Measurements from ENCODE around the gene AK4.
"Not testable (repeated sequence)": the region's sequence is repeated elsewhere in the genome, so short reads cannot be mapped to it uniquely, and the experiment has no call there.

Gene AK4

DNA sequence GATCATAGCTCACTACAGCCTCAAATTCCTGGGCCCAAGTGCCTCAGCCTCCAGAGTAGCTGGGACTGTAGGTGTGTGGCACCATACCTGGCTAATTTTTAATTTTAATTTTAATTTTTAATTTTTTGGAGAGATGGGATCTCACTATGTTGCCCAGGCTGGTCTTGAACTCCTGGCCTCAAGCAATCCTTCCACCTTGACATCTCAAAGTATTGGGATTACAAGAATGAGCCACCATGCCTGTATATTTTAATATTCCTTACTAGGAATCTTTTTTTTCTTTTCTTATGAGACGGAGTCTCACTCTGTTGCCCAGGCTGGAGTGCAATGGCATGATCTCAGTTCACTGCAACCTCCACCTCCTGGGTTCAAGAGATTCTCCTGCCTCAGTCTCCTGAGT lies 89.1 kb downstream of the AK4 start:
- not testable (repeated sequence) for DNase-seq (ENCODE audit: low read depth, low spot score); H3K27ac ChIP-seq

DNA sequence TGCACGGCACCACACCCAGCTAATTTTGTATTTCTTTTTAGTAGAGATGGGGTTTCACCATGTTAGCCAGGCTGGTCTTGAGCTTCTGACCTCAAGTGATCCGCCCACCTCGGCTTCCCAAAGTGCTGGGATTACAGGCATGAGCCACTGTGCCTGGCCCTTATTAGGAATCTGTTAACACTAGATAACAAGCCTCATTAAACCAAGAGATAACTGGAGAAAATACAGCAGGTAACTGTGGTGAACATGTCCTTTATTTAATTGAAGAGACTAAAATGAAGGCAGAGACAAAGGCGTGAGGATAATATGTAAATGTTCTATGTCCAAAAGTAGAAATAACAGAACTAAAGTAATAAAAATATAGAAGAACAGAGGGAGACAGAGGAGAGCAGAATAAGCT lies 89.5 kb downstream of the AK4 start:
- no peak for DNase-seq (ENCODE audit: low read depth, low spot score)
- H3K27ac ChIP-seq = no peak overlapping the region

DNA sequence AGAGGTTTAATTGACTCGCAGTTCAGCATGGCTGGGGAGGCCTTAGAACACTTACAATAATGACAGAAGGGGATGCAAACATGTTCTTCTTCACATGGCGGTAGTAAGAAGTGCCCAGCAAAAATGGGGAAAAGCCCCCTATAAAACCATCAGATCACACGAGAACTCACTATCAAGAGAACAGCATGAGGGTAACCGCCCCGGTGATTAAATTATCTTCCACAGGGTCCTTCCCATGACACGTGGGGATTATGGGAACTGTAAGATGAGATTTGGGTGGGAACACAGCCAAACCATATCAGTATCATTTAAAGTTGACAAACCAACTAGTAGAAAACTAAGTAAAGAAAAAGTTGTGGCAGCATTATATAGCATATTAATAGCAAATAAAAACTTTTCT lies 90.0 kb downstream of the AK4 start:
- DNase-seq (ENCODE audit: low read depth, low spot score) = no peak
- no peak overlapping the region for H3K27ac ChIP-seq

DNA sequence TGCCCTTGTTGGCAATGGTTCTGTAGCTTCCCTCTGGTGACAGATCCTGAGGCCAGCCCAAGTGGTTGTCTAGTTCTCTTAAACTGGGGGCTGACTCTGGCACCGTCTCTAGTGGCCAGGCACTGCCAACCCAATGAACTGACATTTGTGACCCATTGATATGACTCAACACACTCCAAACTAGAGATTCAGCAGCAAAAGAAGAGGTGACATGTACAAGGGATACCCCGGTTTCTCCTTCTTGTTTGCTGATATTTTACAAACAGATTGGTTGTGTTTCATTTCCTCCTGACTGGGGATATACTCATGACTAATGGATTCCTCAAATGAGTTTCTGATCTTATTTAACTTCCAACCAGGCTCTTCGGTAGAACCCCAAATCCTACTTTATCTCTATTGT lies 95.5 kb downstream of the AK4 start:
- DNase-seq (ENCODE audit: low read depth, low spot score) = no peak
- no peak overlapping the region for H3K27ac ChIP-seq

DNA sequence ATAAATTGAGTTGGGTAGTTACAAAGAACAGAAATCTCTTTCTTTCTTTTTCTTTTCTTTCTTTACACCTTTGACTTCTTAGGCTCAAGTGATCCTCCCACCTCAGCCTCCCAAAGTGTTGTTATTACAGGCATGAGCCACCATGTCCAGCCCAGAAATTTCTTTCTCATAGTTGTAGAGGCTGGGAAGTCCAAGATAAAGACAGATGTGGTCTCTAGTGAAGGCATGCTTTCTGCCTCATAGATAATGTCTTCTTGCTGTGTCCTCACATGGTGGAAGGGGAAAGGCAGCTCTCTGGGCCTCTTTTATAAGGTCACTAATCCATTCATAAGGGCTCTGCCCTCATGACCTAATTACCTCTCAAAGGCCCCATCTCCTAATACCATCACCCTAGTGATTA lies 97.3 kb downstream of the AK4 start:
- no peak for DNase-seq (ENCODE audit: low read depth, low spot score)
- no peak overlapping the region for H3K27ac ChIP-seq

DNA sequence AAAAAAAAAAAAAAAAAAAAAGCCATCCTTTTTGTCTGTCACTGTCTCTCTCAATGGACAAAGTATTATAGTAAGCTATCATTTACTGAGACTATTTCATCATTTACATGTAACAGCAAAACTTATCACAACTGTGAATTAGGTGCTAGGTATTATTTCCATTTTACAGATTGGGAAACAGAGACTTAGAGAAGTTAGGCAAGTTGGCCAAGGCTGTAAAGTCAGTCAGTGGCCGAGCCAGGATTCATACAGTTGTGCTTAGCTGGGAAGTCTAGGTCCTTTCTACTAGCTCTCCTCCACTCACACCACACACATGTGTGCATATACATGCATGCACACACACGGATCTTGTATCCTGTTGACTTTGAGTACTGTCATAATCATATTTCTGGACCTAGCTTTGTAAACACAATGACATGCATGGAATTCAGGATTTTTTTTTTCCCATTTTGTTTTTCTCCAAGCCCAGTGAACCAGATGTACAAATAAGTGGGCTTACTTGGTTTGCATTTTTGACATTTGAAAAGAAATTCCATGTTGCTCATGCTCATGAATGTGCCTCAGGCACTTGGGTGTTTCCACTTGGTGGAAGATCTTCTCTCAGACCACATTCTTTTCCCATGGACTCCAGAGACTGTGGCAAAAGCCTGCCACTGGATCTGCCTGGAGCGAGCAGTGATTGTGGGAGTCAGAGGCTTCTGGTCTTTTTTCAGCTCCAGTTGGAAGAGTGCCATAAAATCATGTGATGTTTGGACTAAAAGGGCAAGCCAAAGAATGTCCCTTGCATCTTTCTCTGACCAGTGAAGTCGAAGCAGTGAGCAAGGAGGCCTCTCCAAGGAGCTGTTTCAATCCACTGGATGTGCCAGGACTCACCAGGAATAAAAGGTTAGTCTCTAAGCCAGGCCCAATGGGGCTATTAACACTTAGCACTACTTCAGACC lies 99.7 kb downstream of the AK4 start:
- no peak for DNase-seq (ENCODE audit: low read depth, low spot score)
- H3K27ac ChIP-seq = peak overlapping the region; percentile 48

DNA sequence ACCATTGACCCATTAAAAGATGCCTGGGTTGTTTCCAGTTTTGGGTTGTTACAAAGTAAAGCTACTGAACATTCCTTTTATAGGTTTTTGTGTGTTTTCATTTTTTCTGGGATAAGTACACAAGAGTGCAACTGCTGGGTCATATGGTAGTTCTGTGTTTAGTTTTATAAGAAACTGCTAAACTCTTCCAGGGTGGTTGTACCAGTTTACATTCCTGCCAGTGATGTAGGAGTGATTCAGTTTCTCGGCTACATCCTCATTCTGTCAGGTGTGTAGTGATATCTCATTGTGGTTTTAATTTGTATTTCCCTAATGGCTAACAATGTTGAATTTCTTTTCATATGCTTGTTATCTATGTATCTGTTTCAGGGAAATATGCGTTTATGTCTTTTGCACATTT lies 102.8 kb downstream of the AK4 start:
- no peak for DNase-seq (ENCODE audit: low read depth, low spot score)
- H3K27ac ChIP-seq = peak overlapping the region; percentile 9

DNA sequence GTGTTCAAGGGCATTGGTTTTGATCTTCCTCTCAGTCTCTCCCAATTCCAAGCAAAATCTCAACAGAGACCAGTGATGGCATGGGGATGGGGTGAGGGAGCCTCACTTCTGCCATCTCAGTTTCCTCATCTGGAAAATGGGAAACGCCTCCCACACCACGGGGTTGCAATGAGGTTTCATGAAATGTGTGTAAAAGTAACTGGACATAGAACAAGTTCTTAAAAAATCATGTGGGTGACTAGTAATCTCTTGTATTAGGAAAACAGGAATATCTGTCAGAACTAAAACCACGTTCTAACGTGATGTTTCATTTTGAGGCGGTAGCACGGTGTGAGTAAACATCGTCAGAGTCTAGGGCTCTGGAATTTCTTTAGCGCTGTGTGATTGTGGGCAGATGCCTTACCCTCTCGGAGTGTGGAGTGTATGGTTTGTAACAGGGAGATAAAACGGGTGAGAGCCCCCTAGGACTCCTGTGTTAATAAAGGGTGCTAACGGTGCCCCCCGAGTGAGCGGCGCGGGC lies 105.9 kb downstream of the AK4 start:
- DNase-seq (ENCODE audit: low read depth, low spot score) = no peak
- H3K27ac ChIP-seq = no peak overlapping the region

DNA sequence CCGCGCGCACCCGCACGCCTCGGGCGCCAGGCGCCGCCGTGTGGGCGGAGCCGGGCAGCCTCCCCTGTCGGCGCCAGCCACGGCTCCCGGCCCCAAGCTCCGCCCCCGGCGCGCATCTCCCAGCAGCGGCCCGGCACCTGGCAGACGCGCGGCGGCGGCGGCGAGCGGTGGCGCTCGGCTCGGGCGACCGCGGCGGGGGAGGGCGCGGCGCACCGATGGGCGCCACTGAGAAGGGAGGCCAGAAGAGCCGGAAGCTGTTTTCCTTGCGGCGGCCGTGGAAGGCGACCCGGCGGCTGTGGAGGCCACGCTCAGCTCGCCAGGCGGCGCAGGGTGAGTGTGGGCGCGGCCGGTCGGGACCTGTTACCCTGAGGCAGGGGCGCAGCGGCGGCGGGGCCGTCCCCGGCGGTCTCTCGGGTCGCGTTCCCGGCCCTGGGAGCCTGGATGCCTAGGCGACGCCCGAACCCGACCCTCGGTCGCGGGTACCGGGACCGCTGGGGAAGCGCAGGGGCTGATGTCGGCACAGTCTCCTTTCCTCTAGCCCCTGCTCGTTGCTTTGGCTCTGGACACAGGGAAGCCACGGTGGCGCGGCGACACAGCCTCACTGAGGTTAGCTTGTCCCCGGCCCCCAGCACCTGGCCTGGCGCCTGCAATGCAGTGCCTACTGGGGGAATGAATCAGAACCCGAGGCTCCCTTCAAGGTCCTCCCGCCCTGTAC lies 106.5 kb downstream of the AK4 start:
- DNase-seq (ENCODE audit: low read depth, low spot score) = no peak
- H3K27ac ChIP-seq = no peak overlapping the region

DNA sequence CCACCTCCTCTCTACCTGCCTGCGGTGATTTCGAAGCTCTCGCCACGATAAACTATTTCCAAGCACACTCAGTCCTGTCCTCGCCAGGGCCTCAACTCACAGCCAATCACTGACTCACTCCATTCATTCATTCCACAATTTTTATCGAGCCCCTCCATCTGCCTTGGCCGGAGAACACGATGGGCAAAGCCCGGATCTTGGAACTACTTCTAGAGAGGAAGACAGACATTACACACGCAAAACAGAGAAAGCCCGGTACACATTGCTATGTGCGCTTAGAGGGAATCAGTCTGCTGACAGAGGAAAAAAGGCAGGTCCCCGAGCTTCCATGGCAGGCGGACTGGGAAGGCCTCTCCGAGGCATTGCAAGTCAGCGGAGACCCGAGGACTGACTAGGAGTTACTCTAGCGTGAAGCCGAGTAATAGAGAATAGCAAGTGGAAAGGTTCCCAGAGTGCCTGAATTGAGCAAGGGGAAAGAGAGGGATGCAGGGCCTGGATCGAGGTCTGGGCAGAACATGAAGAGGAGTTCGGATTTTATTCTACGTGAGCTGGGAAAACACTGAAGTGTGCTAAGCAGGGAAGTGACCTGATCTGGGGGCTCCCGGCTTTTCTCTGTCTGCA lies 107.1 kb downstream of the AK4 start:
- no peak overlapping the region for H3K27ac ChIP-seq
- no peak for DNase-seq (ENCODE audit: low read depth, low spot score)

DNA sequence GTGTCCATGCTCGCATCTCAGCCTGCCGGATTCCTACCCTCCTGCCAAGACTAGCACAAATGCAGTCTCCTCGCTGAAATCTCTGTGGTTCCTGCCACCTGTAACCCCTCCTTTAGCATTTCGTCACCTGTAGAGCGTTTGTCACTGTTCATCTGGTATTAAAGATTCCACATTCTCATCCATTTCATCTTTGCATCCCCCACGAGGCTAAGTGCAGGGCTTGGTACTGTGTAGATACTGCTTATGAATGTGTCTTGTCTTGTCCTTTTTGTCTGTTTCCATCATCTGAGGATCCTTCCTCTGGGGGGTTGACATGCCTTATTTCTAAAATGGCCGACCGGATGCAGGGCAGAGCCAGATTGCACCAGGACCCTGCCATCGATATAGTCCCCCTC lies 107.7 kb downstream of the AK4 start:
- H3K27ac ChIP-seq = no peak overlapping the region
- no peak for DNase-seq (ENCODE audit: low read depth, low spot score)

DNA sequence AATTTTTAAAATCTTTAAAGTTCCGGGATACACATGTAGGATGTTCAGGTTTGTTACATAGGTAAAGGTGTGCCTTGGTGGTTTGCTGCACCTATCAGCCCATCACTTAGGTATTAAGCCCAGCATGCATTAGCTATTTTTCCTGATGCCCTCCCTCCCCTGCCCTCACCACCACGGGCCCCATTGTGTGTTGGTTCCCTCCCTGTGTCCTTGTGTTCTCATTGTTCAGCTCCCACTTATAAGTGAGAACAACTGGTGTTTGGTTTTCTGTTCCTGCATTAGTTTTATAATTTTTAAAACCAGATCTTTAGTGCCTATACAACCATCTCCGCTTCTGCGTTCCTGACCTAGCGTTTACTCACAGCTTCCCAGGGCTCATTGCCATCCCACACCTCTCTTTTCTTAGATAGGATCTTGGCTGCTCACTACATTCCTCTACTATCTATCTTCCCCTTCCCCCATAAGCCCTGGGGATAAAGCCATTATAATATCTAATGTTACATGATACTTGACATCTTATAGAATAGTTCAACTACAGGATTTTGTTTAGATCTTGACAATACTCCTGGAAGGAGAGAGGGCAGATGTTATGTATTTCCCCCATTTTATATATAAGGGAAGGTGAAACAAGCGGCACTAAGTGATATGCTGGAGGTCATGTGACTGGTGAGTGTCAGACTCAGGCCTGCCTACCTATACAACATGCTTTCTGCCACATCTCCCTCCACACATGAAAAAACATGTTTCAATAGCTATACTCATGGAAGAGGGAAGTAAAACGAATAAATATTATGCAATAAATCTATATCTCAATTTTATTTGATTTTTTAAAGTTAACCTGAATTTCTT lies 109.1 kb downstream of the AK4 start:
- DNase-seq (ENCODE audit: low read depth, low spot score) = no peak
- no peak overlapping the region for H3K27ac ChIP-seq

DNA sequence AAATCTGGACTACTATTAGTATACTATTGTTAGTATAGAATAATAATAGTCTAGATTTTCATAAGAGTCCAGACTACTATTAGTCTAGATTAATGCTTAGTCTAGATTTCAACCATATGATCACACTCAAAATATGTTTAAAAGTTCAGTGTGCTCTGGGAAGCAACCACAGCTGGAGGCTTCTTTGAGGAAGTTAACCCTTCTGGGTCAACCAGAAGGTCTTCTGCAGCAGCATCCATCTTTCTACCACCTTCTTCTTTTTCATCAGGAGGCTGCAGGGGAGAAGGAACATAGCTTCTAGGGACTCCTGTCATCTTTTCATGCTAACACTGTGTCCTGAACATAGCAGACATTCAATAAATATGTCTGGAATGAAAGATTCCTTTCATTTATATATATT lies 110.1 kb downstream of the AK4 start:
- no peak overlapping the region for H3K27ac ChIP-seq
- no peak for DNase-seq (ENCODE audit: low read depth, low spot score)

DNA sequence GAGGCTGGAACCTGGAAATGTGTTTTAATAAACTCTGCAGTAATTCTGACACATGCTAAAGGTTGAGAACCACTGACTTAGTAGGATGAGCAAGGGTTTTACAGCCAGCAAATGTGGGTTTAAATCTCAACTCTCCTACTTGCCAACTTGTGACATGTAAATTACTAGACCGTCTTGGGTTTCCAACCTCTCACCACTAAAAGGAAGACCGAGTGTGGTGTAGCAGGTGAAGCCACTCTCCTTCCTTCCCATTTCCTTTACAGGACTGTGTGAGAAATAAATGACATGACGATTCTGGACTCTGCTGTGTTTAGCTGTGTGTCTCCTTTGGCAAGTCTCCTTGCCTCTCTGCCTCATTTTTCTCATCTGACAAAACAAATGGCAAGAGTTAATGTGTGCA lies 111.8 kb downstream of the AK4 start:
- H3K27ac ChIP-seq = no peak overlapping the region
- no peak for DNase-seq (ENCODE audit: low read depth, low spot score)

DNA sequence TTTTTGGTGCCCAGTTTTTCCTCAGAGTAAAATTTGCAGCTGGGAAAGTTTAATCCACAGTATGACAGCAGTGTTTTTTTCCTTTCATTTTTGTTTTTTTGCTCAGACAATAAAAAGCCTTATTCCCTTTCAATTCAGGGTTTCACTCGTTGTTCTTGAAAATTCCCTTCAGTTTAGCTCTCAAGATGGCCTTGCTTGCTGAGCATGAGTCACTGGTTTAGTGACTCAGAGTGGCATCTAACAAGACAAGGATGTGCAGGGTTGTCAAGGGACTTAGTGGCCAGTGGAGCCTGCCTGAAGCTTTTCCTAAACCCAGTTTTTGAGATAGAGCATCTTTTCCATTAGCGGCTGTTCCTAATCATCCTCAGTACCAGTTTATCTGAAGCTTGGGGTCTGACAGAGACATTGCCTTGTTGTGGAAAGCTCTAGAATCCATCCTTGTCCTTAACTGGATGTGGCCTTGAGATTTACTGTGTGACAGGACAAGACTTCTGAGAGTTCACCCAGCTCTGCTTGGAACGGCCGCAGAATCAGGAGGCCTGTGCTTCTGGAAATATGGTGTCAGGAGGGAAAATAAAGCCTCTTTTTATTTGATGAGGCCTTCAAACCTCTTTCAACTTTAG lies 113.0 kb downstream of the AK4 start:
- no peak overlapping the region for H3K27ac ChIP-seq
- DNase-seq (ENCODE audit: low read depth, low spot score) = peak; percentile 45

DNA sequence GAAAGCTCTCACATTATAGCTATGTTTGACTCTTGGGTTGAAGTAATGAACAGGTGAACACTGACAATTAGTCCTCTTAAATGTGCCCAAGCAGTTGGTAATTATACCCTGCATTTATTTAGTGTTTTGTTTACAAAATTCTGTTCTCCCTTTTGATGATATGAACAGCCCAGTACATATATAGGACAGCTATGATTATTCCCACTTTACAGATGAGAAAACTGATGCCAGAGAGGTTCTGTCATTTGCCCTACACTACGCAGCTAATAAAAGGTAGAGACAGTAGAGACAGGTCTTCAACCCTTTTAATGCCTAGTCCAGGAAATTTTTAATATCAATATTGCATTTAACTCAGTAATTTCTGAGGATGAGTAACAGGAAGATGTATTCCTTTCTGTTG lies 115.3 kb downstream of the AK4 start:
- no peak overlapping the region for H3K27ac ChIP-seq
- DNase-seq (ENCODE audit: low read depth, low spot score) = no peak

DNA sequence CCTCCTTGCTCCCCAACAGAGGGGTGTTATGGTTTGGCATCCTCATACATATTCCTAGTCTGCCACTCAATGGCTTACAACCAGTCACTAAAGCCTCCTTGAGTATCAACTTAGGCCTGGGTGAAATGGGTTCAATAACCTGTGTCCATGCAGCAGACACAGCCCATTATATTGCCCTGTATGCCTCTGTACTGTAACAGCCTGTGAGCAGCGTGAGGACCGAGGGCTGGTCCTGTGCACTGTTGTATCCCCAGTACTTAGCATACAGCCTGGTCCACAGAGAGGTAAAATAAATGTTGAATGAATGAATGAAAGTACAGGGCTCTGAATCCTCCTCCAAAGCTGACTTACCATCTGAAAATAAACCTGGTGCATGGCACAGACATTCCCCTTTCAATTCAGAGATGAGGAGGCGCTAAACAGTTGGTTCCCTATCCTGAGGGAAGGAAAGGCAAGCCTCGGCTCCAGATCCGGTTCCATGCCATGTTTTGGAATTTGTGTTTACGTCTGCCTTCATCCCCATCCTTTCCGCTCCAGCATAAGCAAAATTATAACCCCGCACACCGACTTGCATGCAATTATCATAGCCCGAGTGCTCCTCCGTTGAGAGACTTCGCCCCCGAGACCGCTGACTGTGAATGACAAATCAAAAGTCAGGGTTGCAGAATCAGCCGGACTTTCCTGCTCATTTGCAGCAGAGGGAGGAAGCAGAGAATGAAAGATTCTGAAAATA lies 116.4 kb downstream of the AK4 start:
- H3K27ac ChIP-seq = no peak overlapping the region
- DNase-seq (ENCODE audit: low read depth, low spot score) = no peak

DNA sequence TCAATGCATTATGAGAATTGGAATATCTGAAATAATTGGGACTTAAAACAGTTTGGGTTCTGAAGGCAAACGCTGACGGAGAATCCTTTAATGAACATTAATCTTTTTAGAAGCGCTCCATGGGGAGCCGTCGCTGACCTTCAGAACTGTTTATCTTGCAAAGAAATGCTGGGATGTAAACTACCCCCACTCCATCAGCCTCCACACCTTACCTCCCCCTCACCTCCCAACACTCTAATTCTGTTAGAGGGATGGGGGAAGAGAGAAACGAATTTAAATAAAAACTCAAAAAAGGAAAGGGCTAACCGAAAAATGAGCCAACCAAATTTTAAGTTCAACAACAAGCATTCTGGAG lies 117.3 kb downstream of the AK4 start:
- DNase-seq (ENCODE audit: low read depth, low spot score) = no peak
- no peak overlapping the region for H3K27ac ChIP-seq

DNA sequence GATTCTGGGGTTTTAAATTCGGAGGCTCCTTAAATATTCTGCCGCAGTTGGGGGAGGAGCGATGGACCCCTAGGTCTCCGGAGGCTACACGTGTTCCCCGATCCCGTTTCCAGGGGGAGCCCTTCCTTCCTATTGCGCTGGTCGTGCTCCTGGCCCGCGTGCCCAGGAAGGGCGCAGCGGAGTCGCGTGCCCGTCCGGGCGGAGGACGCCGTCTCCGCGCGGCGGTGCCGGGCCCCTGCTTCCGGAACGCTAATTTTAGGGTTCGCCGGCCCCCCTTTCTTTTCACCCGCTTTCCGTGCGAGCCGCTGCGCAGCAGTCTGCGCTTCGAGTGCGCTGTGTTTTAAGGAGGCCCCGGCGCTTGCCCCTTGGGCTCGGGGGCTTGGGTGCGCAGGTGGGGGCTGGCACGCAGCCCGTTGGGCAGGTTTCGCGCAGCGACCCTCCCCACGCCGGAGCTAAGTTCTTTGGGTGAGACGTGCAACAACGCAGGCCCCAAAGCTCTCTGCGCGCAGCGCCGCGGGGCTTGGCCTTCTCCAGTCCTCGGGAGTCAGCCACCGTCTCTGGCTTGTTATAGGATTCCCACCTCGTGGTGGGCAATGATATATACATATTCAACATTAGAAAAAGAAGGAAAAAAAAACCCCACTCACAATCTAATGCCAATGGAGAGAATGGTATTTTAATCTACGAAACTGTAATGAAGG lies 117.8 kb downstream of the AK4 start:
- DNase-seq (ENCODE audit: low read depth, low spot score) = no peak

More for the DNA sequence above, 117.8 kb downstream of the AK4 start:
- no peak overlapping the region for H3K27ac ChIP-seq

Measured in epithelial cell of prostate (primary cell).